PFSK-1 (cell line): ENCODE results near the gene TMEM60.

Experiments
- FOXP2 ChIP-seq: optimal IDR thresholded peaks from 2 replicates; pipeline ENCODE3; 2011; ENCODE audit warnings: borderline replicate concordance, control low read depth, inconsistent platforms; ENCODE audit not compliant: insufficient read depth; ENCODE audit errors: extremely low read length, extremely low read depth
- POLR2AphosphoS5 ChIP-seq: IDR thresholded peaks from 2 replicates; pipeline ENCODE4 v1.6.1; 2012; ENCODE audit warnings: low read depth, mild to moderate bottlenecking, control low read depth, low read length, moderate library complexity
- REST ChIP-seq, 2 experiments: IDR thresholded peaks; 2 replicates each; pipeline versions ENCODE4 v1.6.1 to v1.8.0; 2011 to 2012; ENCODE audit warnings: low read depth in 2 of 2, low read length in 2 of 2, control low read depth in 1 of 2, inconsistent platforms in 1 of 2, mild to moderate bottlenecking in 1 of 2, moderate library complexity in 1 of 2; ENCODE audit not compliant: insufficient read depth in 1 of 2
- SIN3A ChIP-seq: IDR thresholded peaks from 2 replicates; pipeline ENCODE4 v1.6.1; 2012; ENCODE audit warnings: mild to moderate bottlenecking, low read length, moderate library complexity, borderline replicate concordance; ENCODE audit not compliant: insufficient read depth
- TAF1 ChIP-seq: IDR thresholded peaks from 2 replicates; pipeline ENCODE4 v1.6.1; 2012; ENCODE audit warnings: low read length, control low read depth, borderline replicate concordance; ENCODE audit not compliant: insufficient read depth

Gene TMEM60

GRCh38 chr7:77771901-77772300 is 26.3 kb downstream of the TMEM60 start:
- TF ChIP-seq FOXP2 (no peak), SIN3A (no peak), POLR2AphosphoS5 (no peak), REST (IDR thresholded peaks at IDR 0.05; ENCODE audit: insufficient read depth in 1 of 2, low read depth in 2 of 2, low read length in 2 of 2) (no peak), TAF1 (no peak)

- TF ChIP-seq FOXP2 (no peak), REST (IDR thresholded peaks at IDR 0.05; ENCODE audit: insufficient read depth in 1 of 2, low read depth in 2 of 2, low read length in 2 of 2) (no peak), TAF1 (no peak), SIN3A (no peak), POLR2AphosphoS5 (no peak)
Measured at GRCh38 chr7:77770316-77770715, 27.9 kb downstream of the TMEM60 start.

- TF ChIP-seq POLR2AphosphoS5: no peak
- no peak for TF ChIP-seq REST (IDR thresholded peaks at IDR 0.05; ENCODE audit: insufficient read depth in 1 of 2, low read depth in 2 of 2, low read length in 2 of 2)
Measured at GRCh38 chr7:77766801-77767605, 31.2 kb downstream of the TMEM60 start.

- TF ChIP-seq POLR2AphosphoS5: no peak
- TF ChIP-seq REST (IDR thresholded peaks at IDR 0.05; ENCODE audit: insufficient read depth in 1 of 2, low read depth in 2 of 2, low read length in 2 of 2): no peak
Measured at GRCh38 chr7:77765906-77766800, 32.1 kb downstream of the TMEM60 start.
